K562 (cell line): ENCODE measurements around the gene VENTX. TPM values are rescaled to one million over a fixed set of nuclear protein-coding genes. Genes with fewer than 3 reads are reported as not detected.

ENCODE experiments used
- ATAC-seq: fragments of 200-7000 bp; cut with Tn5 transposase; 3 replicates; pipeline ENCODE4 v1.9.1; 2020; ENCODE audit warnings: moderate library complexity
- BruUV-seq: library from RNA; stranded (reverse); fragments of 400-500 nt; replicated peaks from 2 replicates; lab custom pipeline; 2021; lab: Mats Ljungman, UMichigan
- CTCF ChIA-PET: fragments of 300-600 bp; formaldehyde crosslinking; extraction: SDS; loops from one replicate; lab custom pipeline; 2021; ENCODE audit warnings: low intra/inter-chr PET ratio; lab: Yijun Ruan, JAX
- POLR2A ChIA-PET: fragments of 300-600, 350-650 bp; sonication (Branson Sonifier 250); formaldehyde crosslinking; extraction: SDS; loops from one replicate; lab custom pipeline; 2021; ENCODE audit warnings: antibody characterized with exemption, inconsistent platforms; lab: Yijun Ruan, JAX
- DNase-seq, 4 experiments: peaks; one replicate each; pipeline versions ENCODE4 v3.0.0 to v3.0.0-alpha.2; 2011 to 2018; ENCODE audit warnings: low spot score in 3 of 4, mixed read lengths in 3 of 4; ENCODE audit errors: extremely low read depth in 1 of 4
- FAIRE-seq: peaks from 2 replicates; lab custom pipeline; 2011; peaks lifted over from hg19 to GRCh38; lab: Jason Lieb, UNC
- H2AFZ ChIP-seq: 2 replicates; pipeline ENCODE4 v1.6.0; 2011; ENCODE audit warnings: low read depth, low read length, control low read depth, inconsistent platforms
- H3K27ac ChIP-seq: fragments of 200-600 bp; 3 replicates; pipeline ENCODE4 v1.8.0; 2011; ENCODE audit warnings: low read depth, mild to moderate bottlenecking, control low read depth, inconsistent platforms, low read length, moderate library complexity, mixed read lengths; ENCODE audit errors: extremely low read depth
- H3K27me3 ChIP-seq, 2 experiments: fragments of 300-600 bp in 1 of 2; 2 replicates in 1 of 2; 3 replicates in 1 of 2; pipeline versions ENCODE4 v1.6.0 to v1.8.0; 2011; ENCODE audit warnings: inconsistent platforms in 2 of 2, low read length in 2 of 2, mild to moderate bottlenecking in 1 of 2, mixed read lengths in 1 of 2, moderate library complexity in 1 of 2; ENCODE audit not compliant: control insufficient read depth in 2 of 2, insufficient read depth in 2 of 2
- H3K36me3 ChIP-seq: fragments of 300-600 bp; 3 replicates; pipeline ENCODE4 v1.8.0; 2011; ENCODE audit warnings: mild to moderate bottlenecking, low read length, inconsistent platforms; ENCODE audit not compliant: control insufficient read depth, insufficient read depth
- H3K4me1 ChIP-seq, 2 experiments: fragments of 200-600 bp in 1 of 2; replicated peaks in 1 of 2; 2 replicates in 1 of 2; 3 replicates in 1 of 2; pipeline versions ENCODE4 v1.5.1 to v1.8.0; 2011; ENCODE audit warnings: inconsistent platforms in 2 of 2, low read length in 2 of 2, mild to moderate bottlenecking in 1 of 2, mixed read lengths in 1 of 2, moderate library complexity in 1 of 2; ENCODE audit not compliant: control insufficient read depth in 2 of 2, insufficient read depth in 2 of 2
- H3K4me2 ChIP-seq: 2 replicates; pipeline ENCODE4 v1.6.1; 2011; ENCODE audit warnings: low read length, control low read depth, inconsistent platforms, mixed read lengths; ENCODE audit not compliant: insufficient read depth
- H3K4me3 ChIP-seq: fragments of 200-600 bp; sonication (generic), shearing (Covaris generic); 2 replicates; pipeline ENCODE4 v1.5.1; 2016; ENCODE audit warnings: control low read depth, inconsistent platforms
- H3K79me2 ChIP-seq: fragments of 200-600 bp; 3 replicates; pipeline ENCODE4 v1.8.0; 2011; ENCODE audit warnings: low read length, inconsistent platforms; ENCODE audit not compliant: control insufficient read depth, insufficient read depth
- H3K9ac ChIP-seq, 2 experiments: 2 replicates each; pipeline versions ENCODE4 v1.6.0 to v1.6.1; 2011; ENCODE audit warnings: low read depth in 2 of 2, low read length in 2 of 2, control low read depth in 1 of 2, inconsistent platforms in 1 of 2, mild to moderate bottlenecking in 1 of 2, mixed read lengths in 1 of 2; ENCODE audit not compliant: insufficient read depth in 1 of 2
- H3K9me1 ChIP-seq: one replicate; pipeline ENCODE4 v1.6.0; 2011; ENCODE audit warnings: inconsistent platforms, mild to moderate bottlenecking, low read length, moderate library complexity; ENCODE audit not compliant: control insufficient read depth, insufficient read depth
- H3K9me3 ChIP-seq: replicated peaks from 2 replicates; pipeline ENCODE4 v1.5.1; 2011; ENCODE audit warnings: low read depth, low read length, inconsistent platforms; ENCODE audit not compliant: control insufficient read depth, insufficient read depth
- H4K20me1 ChIP-seq: replicated peaks from 2 replicates; pipeline ENCODE4 v1.6.1; 2011; ENCODE audit warnings: low read length, inconsistent platforms, mixed read lengths; ENCODE audit not compliant: control insufficient read depth, insufficient read depth
- E2F8 ChIP-seq: fragments of 450-650 bp; IDR thresholded peaks from 2 replicates; pipeline ENCODE4 v1.7.1; 2018; ENCODE audit warnings: mild to moderate bottlenecking, low read depth; ENCODE audit not compliant: partially characterized antibody
- MLX ChIP-seq, 2 experiments: fragments of 450-650 bp in 1 of 2; sonication (generic) in 1 of 2; formaldehyde crosslinking; conservative IDR thresholded peaks; 2 replicates each; pipeline versions ENCODE4 v1.4.0 to v1.8.1; 2020 to 2022; ENCODE audit warnings: mild to moderate bottlenecking in 1 of 2, missing genetic modification reagents in 1 of 2
- NFIX ChIP-seq: fragments of 250-450 bp; sonication (Bioruptor Pico); IDR thresholded peaks from 2 replicates; pipeline ENCODE4 v1.4.0; 2020; ENCODE audit warnings: low read depth, mild to moderate bottlenecking, moderate library complexity
- SMAD4 ChIP-seq: fragments of 250-450 bp; sonication (Bioruptor Pico); conservative IDR thresholded peaks from 2 replicates; pipeline ENCODE4 v1.8.0; 2021; ENCODE audit warnings: inconsistent platforms, mild to moderate bottlenecking, moderate library complexity
- ZNF253 ChIP-seq: fragments of 250-450 bp; sonication (Bioruptor Pico); conservative IDR thresholded peaks from 2 replicates; pipeline ENCODE4 v1.6.1; 2021; ENCODE audit warnings: mild to moderate bottlenecking
- ZNF282 ChIP-seq: sonication (generic); formaldehyde crosslinking; IDR thresholded peaks from 2 replicates; pipeline ENCODE4 v1.8.1; 2023; ENCODE audit warnings: missing genetic modification reagents
- ZNF407 ChIP-seq: fragments of 450-650 bp; IDR thresholded peaks from 2 replicates; pipeline ENCODE4 v1.6.1; 2016; ENCODE audit warnings: low read depth
- WGBS: fragments of 100-300 bp; shearing (Covaris generic); methylation state at CpG from one replicate; pipeline ENCODE4 v1.1.6; 2016; ENCODE audit warnings: low coverage, mixed read lengths; ENCODE audit not compliant: insufficient coverage; ENCODE audit errors: missing lambda C conversion rate; 5-methylcytosine and 5-hydroxymethylcytosine counted together
- in situ Hi-C: fragments of 300-500 bp; cut with MboI; formaldehyde crosslinking; loops from 4 replicates; pipeline ENCODE4 v1.15.0; 2018; ENCODE audit warnings: inconsistent platforms, mixed read lengths
- intact Hi-C: fragments of 100-400 bp; cut with micrococcal nuclease; formaldehyde crosslinking; loops from 2 replicates; pipeline ENCODE4 v1.14.2; 2022
- polyA plus RNA-seq, 8 experiments: library from polyadenylated mRNA; depleted of rRNA in 4 of 8; stranded (reverse) in 5 of 8; unstranded in 3 of 8; fragments of >200 nt; fragmentation: Nextera tagmentation in 2 of 8; fragmentation: Illumina TruSeq in 1 of 8; extraction: Ambion mirVana in 2 of 8; extraction: Trizol in 1 of 8; gene quantifications; 2 replicates each; pipeline versions ENCODE4 v1.2.1 to v1.2.3, GENCODE V29; 2011 to 2014; ENCODE audit warnings: inconsistent platforms in 1 of 8, missing spikeins in 1 of 8
- total RNA-seq, 7 experiments: library from RNA; depleted of rRNA in 6 of 7; stranded (reverse); fragments of >200 nt in 6 of 7; fragmentation: Illumina TruSeq in 2 of 7; extraction: Trizol in 2 of 7; gene quantifications; 2 replicates each; pipeline versions ENCODE4 v1.2.1 to v1.2.3, GENCODE V29; 2011 to 2021; ENCODE audit warnings: low replicate concordance in 1 of 7

VENTX gene
- total and polyA plus RNA-seq, 9 of the 15 experiments (the other 6 are each of a cell fraction or from before 2014, with no cell fraction given) = 0.07 to 0.70 (median 0.20) TPM; not detected in 1

GRCh38 chr10:133247681-133248333 lies 10.2 kb downstream of the VENTX start:
- CTCF ChIA-PET = no interaction called here
- Histone ChIP-seq H3K36me3 (no peaks in the 10 kb centered on the region), H3K4me3 (no peak overlapping the region), H3K4me1 (peaks cover 35 to 90% of the 10 kb centered on the region in 2 experiments), H3K9ac (peak overlapping the region; percentile 34 to 72; a peak in 3 of 4 replicates), H2AFZ (peak overlapping the region; percentile 84), H3K79me2 (no peaks in the 10 kb centered on the region), H3K9me3 (no peaks in the 10 kb centered on the region), H3K27ac (peak overlapping the region; percentile 30; the same call in 2 of the 3 replicates), H3K4me2 (peak overlapping the region; percentile 41; the same call in 1 of the 2 replicates), H3K9me1 (no peaks in the 10 kb centered on the region), H4K20me1 (no peaks in the 10 kb centered on the region), H3K27me3 (no peaks in the 10 kb centered on the region; a peak in 1 of 5 replicates)
- POLR2A ChIA-PET = interaction anchor here (1.0 to 3.1 kb wide), 2 partner anchors 10 to 28 kb away, joined by 4 to 18 read pairs; no protein-coding TSS in a partner anchor
- FAIRE-seq (no peak), DNase-seq (peak; percentile 30 to 58 (median 34)), ATAC-seq (peak; percentile 11; the same call in 2 of the 3 replicates)
- intact Hi-C loops = loop anchor here (2.0 to 5.0 kb wide), 2 partner anchors 65 to 106 kb away; no protein-coding TSS in a partner anchor
- BruUV-seq = no TSS peak
- in situ Hi-C loops = loop anchor here (5.0 kb wide), 2 partner anchors 59 to 101 kb away; partner anchors contain the start of genes TUBGCP2 and ZNF511
- 62% methylated on average over 12 of the region's 36 CpGs for WGBS
- TF ChIP-seq NFIX (CRISPR knock-in tag) (no peak), ZNF253 (CRISPR knock-in tag) (no peak), MLX (CRISPR knock-in tag; conservative IDR thresholded peaks at IDR 0.05) (no peak), ZNF407 (no peak), SMAD4 (no peak), E2F8 (no peak), ZNF282 (CRISPR knock-in tag) (no peak)
